Measurements from ENCODE around the gene JARID2.

JARID2 gene

DNA sequence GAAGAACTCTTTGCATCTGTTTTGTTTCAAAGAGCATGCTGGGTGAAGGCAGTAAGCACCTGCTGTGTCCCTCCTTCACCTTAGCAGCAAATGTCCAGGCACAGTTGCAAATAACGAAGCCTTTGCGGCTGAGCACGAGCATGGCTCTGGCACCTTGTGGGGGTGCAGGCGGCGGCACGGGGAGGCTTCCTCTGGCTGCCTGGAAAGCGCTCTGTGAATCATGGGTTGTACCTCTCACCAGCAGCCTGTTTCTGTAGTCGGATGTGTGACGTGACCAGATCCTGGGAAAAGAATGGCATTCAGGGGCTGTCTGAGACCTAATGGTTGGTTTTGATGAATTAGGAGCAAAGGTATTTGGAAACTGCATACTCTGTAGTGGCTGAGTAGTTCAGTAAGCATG, 272.2 kb downstream of the JARID2 start:
- Mint-ChIP-seq H3K27ac (ENCODE audit: low read depth) (no peak overlapping the region), H3K36me3 (ENCODE audit: insufficient read depth) (peaks cover 62% of the 10 kb centered on the region), H3K4me1 (peaks cover 25% of the 10 kb centered on the region), H3K9me3 (no peaks in the 10 kb centered on the region), H3K4me3 (no peak overlapping the region), H3K27me3 (no peaks in the 10 kb centered on the region)
- no peak for ATAC-seq (replicated peaks; ENCODE audit: extremely low read depth, poor library complexity, severe bottlenecking)
- no peak for DNase-seq (ENCODE audit: low spot score in 2 of 2)

DNA sequence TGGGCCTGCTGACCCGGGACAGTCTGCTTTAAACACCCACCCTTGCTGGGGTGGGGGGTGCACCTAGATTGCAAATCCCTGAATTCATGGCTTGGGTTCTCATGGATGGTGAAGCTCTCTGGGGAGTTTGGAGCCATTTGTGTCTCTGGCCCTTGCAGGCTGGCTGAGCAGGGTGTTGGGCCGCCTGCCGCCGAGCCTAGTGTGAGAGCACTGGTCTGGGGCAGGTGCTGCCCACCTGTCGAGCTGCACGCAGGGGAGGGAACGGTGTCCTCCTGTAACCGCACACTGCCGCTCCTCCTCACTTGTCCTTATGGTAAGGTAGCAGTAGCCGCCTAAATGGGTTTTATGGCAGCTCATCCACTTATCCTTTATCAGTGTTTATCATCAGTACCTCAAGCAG, 273.0 kb downstream of the JARID2 start:
- H3K4me1 Mint-ChIP-seq = peaks cover 21% of the 10 kb centered on the region
- H3K27ac Mint-ChIP-seq (ENCODE audit: low read depth) = no peak overlapping the region
- no peak overlapping the region for H3K4me3 Mint-ChIP-seq
- no peaks in the 10 kb centered on the region for H3K27me3 Mint-ChIP-seq
- H3K36me3 Mint-ChIP-seq (ENCODE audit: insufficient read depth) = peaks cover 67% of the 10 kb centered on the region
- ATAC-seq (replicated peaks; ENCODE audit: extremely low read depth, poor library complexity, severe bottlenecking) (no peak), DNase-seq (ENCODE audit: low spot score in 2 of 2) (no peak)
- H3K9me3 Mint-ChIP-seq = no peaks in the 10 kb centered on the region

DNA sequence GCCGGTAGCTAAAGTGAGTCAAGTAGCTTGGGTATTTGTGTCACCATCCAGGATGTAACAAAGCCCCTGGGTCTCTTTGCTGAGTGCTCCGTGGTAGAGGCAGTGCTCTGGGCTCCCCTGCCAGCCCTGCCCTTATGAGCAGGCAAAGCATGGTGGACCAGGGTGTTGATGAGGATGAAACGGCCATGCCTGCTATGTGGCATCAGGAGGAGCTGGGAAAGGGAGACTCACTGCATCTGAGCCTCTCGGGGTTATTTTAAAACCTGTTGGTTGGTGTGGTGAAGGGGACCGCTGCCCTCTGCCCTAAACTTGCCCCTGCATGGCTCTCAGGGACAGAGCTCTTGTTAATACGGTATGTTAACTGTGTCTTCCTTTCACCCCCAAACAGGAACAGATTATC, 273.8 kb downstream of the JARID2 start:
- no peak overlapping the region for H3K27ac Mint-ChIP-seq (ENCODE audit: low read depth)
- DNase-seq (ENCODE audit: low spot score in 2 of 2) = no peak
- H3K4me1 Mint-ChIP-seq = peaks cover 13% of the 10 kb centered on the region
- no peaks in the 10 kb centered on the region for H3K9me3 Mint-ChIP-seq
- H3K4me3 Mint-ChIP-seq = no peak overlapping the region
- no peaks in the 10 kb centered on the region for H3K27me3 Mint-ChIP-seq
- peaks cover 64% of the 10 kb centered on the region for H3K36me3 Mint-ChIP-seq (ENCODE audit: insufficient read depth)
- ATAC-seq (replicated peaks; ENCODE audit: extremely low read depth, poor library complexity, severe bottlenecking) = no peak

DNA sequence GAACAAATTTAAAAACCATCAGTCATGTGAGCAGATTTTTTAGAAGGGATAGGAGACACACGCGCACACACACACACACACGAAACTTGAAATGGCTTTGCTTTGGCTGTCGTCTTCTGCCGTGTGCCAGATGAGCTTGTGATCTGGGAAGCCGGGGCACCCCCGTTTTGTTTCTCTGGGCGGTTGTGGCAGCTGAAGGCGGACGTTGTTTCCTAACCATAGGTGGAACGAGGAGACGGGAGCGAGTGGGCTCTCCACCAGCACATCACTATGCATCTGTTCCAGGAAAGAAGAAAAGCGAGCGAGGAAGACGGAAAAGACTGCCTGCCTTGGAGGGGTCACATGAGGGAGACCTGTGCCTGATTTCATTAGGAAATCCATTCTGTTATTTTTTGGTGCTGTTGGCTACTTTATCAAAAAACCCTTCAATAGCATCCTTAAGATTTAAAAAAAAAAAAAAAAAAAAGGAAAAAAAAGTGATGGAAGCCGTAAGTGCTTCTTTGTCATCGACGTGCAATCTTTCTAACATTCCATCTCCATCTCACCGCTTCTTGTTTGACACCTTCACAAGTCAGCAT, 274.8 kb downstream of the JARID2 start:
- Mint-ChIP-seq H3K27me3 (no peaks in the 10 kb centered on the region), H3K27ac (ENCODE audit: low read depth) (no peak overlapping the region), H3K4me1 (peaks cover 18% of the 10 kb centered on the region), H3K9me3 (no peaks in the 10 kb centered on the region), H3K36me3 (ENCODE audit: insufficient read depth) (peaks cover 57% of the 10 kb centered on the region), H3K4me3 (no peak overlapping the region)
- ATAC-seq (replicated peaks; ENCODE audit: extremely low read depth, poor library complexity, severe bottlenecking) (no peak), DNase-seq (ENCODE audit: low spot score in 2 of 2) (no peak)

DNA sequence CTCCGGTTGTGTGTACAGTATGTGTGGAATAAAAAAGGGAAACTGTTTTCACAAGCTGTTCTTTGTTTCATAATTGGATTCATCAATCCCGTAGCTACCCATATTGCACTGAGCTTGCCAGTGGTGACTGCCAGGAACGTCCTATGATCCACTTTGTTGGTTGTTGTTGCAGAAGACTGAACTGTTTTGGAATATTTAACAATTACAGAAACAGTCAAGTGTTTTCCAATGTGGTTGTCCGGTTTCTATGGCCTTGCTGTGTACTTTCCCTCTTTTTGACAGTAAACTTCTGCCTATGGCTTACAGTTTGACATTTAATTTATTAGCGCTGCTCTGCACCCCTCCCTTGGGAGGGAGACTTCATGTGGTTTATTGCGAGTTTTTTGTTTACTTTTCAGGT, 275.7 kb downstream of the JARID2 start:
- ATAC-seq (replicated peaks; ENCODE audit: extremely low read depth, poor library complexity, severe bottlenecking) = no peak

DNA sequence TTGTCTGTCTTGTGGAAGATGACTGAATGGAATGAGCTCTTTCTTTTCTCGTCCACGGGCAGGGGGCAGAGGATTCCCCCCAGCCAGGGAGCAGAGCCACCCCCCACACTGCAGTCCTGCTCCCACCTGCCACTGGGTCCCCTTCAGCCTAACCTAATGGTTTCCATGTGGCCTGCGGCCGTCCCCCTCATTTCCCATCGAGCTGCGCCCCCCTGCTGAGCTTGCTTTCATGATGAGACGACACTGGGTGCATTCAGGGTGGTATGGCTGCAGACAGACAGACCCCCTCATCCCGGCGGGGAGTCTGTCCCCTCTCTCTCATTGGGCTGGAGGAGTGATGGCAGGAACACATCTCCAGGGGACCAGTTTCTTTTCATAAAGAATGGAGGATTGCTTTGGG, 276.2 kb downstream of the JARID2 start:
- no peaks in the 10 kb centered on the region for H3K9me3 Mint-ChIP-seq
- no peak overlapping the region for H3K4me3 Mint-ChIP-seq
- no peaks in the 10 kb centered on the region for H3K27me3 Mint-ChIP-seq
- H3K27ac Mint-ChIP-seq (ENCODE audit: low read depth) = peak overlapping the region; percentile 49
- ATAC-seq (replicated peaks; ENCODE audit: extremely low read depth, poor library complexity, severe bottlenecking) = no peak
- H3K4me1 Mint-ChIP-seq = peaks cover 28% of the 10 kb centered on the region
- peaks cover 49% of the 10 kb centered on the region for H3K36me3 Mint-ChIP-seq (ENCODE audit: insufficient read depth)
- no peak for DNase-seq (ENCODE audit: low spot score in 2 of 2)

More for the DNA sequence above, 275.7 kb downstream of the JARID2 start:
- Mint-ChIP-seq H3K36me3 (ENCODE audit: insufficient read depth) (peaks cover 51% of the 10 kb centered on the region), H3K27me3 (no peaks in the 10 kb centered on the region), H3K27ac (ENCODE audit: low read depth) (peak overlapping the region; percentile 49), H3K9me3 (no peaks in the 10 kb centered on the region), H3K4me3 (no peak overlapping the region), H3K4me1 (peaks cover 24% of the 10 kb centered on the region)
- no peak for DNase-seq (ENCODE audit: low spot score in 2 of 2)

DNA sequence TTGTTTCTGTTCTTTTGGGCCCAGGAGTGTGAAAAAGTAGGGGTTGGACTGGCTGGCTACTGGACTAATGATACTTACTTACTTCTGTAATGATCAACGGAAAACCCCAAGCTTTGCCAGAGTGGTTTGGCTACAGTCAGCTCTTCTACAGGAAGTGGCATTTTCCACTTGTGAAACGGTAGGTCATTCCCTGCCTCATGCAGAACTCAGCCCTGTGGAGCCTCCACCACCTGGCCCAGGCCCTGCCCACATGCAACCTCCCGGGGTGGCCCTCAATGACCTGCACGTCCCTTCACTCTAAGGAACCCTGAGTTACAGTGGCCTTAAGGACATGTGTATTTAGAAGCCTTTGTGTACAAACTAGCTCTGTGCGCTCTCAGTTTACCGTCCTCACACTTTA, 276.6 kb downstream of the JARID2 start:
- H3K4me1 Mint-ChIP-seq = peaks cover 28% of the 10 kb centered on the region

DNA sequence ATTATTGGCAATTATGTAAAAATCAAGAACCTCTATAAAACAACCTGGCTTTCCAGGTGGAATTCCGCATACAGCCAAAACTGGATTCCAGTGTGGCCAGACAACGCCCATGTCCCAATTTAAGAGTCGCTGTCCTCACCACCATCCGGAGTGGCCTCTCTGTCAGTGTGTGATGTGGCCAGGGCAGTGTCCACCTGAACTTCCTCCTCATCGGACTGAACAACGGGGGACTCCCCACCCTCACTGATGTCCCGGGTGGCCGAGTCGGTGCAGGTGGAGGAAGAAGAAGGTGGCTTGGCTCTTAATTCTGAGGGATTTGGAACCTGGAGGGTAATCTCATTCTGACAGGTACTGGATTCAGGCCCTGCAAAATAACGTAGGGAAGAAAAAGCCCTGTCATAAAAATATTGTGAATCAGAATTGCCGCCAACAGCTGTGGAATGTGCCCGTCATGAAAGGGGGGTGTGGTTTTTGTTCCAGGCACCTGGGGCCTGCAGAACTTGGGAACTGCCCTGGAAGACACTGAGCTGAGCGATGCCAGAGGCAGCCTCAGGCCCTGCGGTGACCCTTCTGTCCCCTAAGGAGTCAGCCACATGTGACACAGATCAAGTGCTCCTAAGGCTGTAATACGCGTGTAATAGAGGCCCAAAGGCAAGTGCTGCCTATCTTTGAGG, 277.1 kb downstream of the JARID2 start:
- peak overlapping the region; percentile 49 for H3K27ac Mint-ChIP-seq (ENCODE audit: low read depth)
- H3K36me3 Mint-ChIP-seq (ENCODE audit: insufficient read depth) = peaks cover 50% of the 10 kb centered on the region

More for the DNA sequence above, 276.6 kb downstream of the JARID2 start:
- H3K4me3 Mint-ChIP-seq = no peak overlapping the region
- ATAC-seq (replicated peaks; ENCODE audit: extremely low read depth, poor library complexity, severe bottlenecking) (peak; percentile 14), DNase-seq (ENCODE audit: low spot score in 2 of 2) (no peak)
- H3K9me3 Mint-ChIP-seq = no peaks in the 10 kb centered on the region
- no peaks in the 10 kb centered on the region for H3K27me3 Mint-ChIP-seq
- peaks cover 50% of the 10 kb centered on the region for H3K36me3 Mint-ChIP-seq (ENCODE audit: insufficient read depth)
- H3K27ac Mint-ChIP-seq (ENCODE audit: low read depth) = peak overlapping the region; percentile 49

DNA sequence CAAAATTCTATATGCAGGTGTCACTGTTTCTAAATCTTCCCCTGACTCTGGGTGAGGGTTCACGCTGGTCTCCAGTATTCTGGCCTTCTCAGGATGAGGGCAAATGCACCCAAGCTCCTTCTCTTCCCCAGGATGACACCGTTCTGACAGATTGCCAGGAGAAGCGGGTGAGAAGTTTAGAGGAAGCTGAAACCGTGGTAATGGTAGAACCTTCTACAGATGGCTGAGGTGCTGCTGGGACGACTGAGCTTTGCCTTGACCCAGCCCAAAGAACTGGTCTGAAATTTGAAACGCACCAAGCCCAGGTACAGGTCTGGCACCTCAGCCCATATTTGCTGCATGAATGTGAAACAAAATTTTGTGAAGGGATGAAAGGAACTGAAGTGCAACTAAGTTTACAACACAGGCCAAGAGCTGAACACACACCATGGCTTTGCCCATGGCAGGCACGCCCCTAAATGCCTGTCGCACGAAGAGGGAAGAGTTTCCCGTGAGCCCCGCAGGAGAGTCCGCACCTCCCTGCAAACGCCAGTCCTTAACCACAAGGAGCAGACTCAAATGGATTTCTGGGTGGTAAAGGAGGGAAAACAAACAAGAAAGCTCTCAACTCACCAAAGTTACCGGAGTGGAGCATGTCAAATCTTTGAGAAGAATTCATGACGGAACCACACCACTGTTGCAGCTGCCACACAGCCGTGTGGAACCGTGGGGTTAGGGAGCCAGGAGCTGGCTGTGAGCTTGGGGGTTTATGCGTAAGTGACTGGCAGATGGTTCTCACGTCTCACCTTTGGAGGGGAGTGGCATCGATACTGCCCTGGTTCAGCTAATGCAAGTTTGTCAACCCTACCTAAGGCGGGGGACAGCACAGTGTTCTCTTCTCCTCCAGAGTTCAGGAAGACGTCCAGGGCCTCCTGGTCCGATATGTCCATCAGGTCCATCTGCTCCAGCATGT, 278.1 kb downstream of the JARID2 start:
- DNase-seq (ENCODE audit: low spot score in 2 of 2) = no peak
- Mint-ChIP-seq H3K27ac (ENCODE audit: low read depth) (peak overlapping the region; percentile 48), H3K4me1 (peaks cover 28% of the 10 kb centered on the region), H3K4me3 (no peak overlapping the region), H3K36me3 (ENCODE audit: insufficient read depth) (peaks cover 48% of the 10 kb centered on the region), H3K9me3 (no peaks in the 10 kb centered on the region), H3K27me3 (no peaks in the 10 kb centered on the region)
- no peak for ATAC-seq (replicated peaks; ENCODE audit: extremely low read depth, poor library complexity, severe bottlenecking)

More for the DNA sequence above, 277.1 kb downstream of the JARID2 start:
- no peak for ATAC-seq (replicated peaks; ENCODE audit: extremely low read depth, poor library complexity, severe bottlenecking)
- Mint-ChIP-seq H3K4me1 (peaks cover 28% of the 10 kb centered on the region), H3K9me3 (no peaks in the 10 kb centered on the region), H3K27me3 (no peaks in the 10 kb centered on the region), H3K4me3 (no peak overlapping the region)
- DNase-seq (ENCODE audit: low spot score in 2 of 2) = no peak

DNA sequence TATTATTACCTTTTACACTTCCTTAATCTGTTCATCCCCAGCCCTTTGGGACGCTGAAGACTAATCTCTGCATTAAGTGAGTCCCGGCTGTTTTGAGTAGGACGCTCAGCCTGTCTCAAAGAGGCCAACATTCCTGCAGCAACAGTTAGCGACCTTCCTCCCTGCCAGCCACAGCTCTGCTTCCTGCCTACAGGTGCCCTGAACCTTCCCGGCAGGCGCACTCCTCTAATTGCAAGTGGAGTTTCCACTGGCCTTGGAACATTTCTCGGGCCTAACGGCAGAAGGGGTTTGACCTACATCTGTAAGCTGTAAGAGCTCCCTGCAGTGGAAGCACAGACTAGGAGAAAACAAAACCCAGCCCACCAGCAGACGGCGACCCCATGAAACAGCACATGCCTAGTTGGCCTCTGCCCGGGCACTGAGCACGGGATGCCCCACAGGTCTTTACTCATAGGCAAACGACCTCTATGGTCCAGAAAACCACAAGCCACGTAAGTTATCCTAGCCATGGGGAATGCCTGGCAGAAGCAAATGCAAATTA, 279.1 kb downstream of the JARID2 start:
- Mint-ChIP-seq H3K4me3 (no peak overlapping the region), H3K9me3 (no peaks in the 10 kb centered on the region), H3K36me3 (ENCODE audit: insufficient read depth) (peaks cover 45% of the 10 kb centered on the region), H3K27ac (ENCODE audit: low read depth) (peak overlapping the region; percentile 48), H3K27me3 (no peaks in the 10 kb centered on the region), H3K4me1 (peaks cover 28% of the 10 kb centered on the region)
- no peak for ATAC-seq (replicated peaks; ENCODE audit: extremely low read depth, poor library complexity, severe bottlenecking)
- DNase-seq (ENCODE audit: low spot score in 2 of 2) = no peak

DNA sequence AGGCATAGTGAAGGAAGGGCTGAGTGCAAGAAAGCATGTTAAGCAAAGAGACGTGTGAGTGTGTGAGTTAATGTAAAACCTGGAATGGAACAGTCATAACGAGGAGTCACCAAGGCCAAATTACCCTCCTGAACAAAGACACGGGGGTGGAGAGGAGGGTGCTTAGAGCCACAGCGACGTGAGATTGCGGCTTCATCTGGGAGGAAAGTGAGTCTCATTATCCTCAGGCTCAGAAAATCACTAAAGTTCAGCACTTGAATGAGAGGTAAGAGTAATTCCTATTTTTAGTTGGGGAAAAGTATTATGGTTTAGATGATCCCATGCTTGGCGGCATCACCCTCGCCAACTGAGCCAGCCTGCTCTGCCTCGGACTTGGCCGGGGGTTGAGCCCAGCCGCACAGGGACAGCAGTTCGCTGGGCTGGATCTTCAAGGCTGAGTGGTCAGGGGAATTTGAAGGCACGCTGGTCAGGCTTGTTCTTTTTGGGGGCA, 280.4 kb downstream of the JARID2 start:
- Mint-ChIP-seq H3K27ac (ENCODE audit: low read depth) (peak overlapping the region; percentile 48), H3K4me3 (no peak overlapping the region), H3K4me1 (peaks cover 32% of the 10 kb centered on the region), H3K9me3 (no peaks in the 10 kb centered on the region), H3K27me3 (no peaks in the 10 kb centered on the region), H3K36me3 (ENCODE audit: insufficient read depth) (peaks cover 33% of the 10 kb centered on the region)
- DNase-seq (ENCODE audit: low spot score in 2 of 2) (no peak), ATAC-seq (replicated peaks; ENCODE audit: extremely low read depth, poor library complexity, severe bottlenecking) (no peak)

DNA sequence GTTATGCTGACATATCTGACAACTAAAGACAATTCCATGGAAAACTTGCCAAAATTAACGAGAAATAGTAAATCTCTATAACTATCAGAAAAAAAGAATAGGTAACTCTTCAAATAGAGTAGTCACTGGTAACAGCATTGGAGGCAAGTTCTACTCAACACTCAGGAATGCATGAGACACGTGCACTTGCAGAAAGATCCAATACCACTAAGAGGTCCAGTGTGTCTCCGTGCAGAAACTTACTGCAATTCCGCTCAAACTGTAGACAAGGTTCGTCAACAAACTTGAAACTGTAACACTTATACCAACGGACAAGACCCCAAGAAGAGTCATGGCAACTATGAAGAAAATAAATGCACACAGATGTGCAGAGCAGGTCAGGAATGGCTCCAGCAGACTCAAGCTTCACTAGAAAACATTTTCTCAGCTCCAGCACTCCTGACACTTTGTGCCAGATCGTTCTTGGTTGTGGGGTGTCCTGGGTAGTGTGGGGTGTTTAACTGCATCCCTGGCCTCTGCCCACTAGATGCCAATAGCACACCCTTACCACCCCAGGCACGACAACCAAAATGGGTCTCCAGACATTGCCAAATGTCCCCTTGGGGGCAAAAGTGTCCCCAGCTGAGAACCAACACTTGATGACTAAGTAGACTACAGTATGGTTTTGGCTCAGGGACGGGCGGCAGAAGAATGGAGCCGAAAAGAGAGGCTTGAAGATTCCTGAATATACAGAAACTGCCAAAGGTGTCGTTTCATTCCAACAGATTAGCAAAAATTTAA, 282.2 kb downstream of the JARID2 start:
- DNase-seq (ENCODE audit: low spot score in 2 of 2) (no peak), ATAC-seq (replicated peaks; ENCODE audit: extremely low read depth, poor library complexity, severe bottlenecking) (no peak)
- H3K27me3 Mint-ChIP-seq = no peaks in the 10 kb centered on the region
- no peaks in the 10 kb centered on the region for H3K9me3 Mint-ChIP-seq
- H3K4me1 Mint-ChIP-seq = peaks cover 20% of the 10 kb centered on the region
- peak overlapping the region; percentile 15 for H3K27ac Mint-ChIP-seq (ENCODE audit: low read depth)
- H3K4me3 Mint-ChIP-seq = no peak overlapping the region
- peaks cover 17% of the 10 kb centered on the region for H3K36me3 Mint-ChIP-seq (ENCODE audit: insufficient read depth)
